Right lobe of liver (tissue), 6 donors: ENCODE measurements around the gene TATDN2. TPM values are rescaled to one million over a fixed set of nuclear protein-coding genes. Genes with fewer than 3 reads are reported as not detected.

ENCODE experiments used
- ATAC-seq, 4 donors: fragments of 200-7000 bp; cut with Tn5 transposase; one replicate each; pipeline ENCODE4 v1.9.1; 2020; ENCODE audit warnings: mild to moderate bottlenecking in 4 of 4, moderate library complexity in 4 of 4
- DNase-seq, 3 donors: peaks; one replicate each; pipeline ENCODE4 v3.0.0-alpha.2; 2020
- H3K27ac ChIP-seq, 3 donors: fragments of 200-600 bp; one replicate each; pipeline ENCODE4 v1.8.0; 2022
- H3K27me3 ChIP-seq, 2 donors: fragments of 200-600 bp; one replicate each; pipeline ENCODE4 v1.8.0; 2022
- H3K36me3 ChIP-seq, 4 donors: fragments of 200-600 bp; sonication (generic) in 1 of 4; one replicate each; pipeline versions ENCODE4 v1.5.1 to v1.8.0; 2017 to 2022; ENCODE audit warnings: control low read depth in 1 of 4
- H3K4me1 ChIP-seq, 4 donors: fragments of 200-600 bp; sonication (generic) in 1 of 4; one replicate each; pipeline versions ENCODE4 v1.5.1 to v1.8.0; 2017 to 2022; ENCODE audit warnings: control low read depth in 1 of 4
- H3K4me3 ChIP-seq, 3 donors: fragments of 200-600 bp; one replicate each; pipeline ENCODE4 v1.8.0; 2022
- H3K9me3 ChIP-seq, 4 donors: fragments of 200-600 bp; sonication (generic) in 1 of 4; one replicate each; pipeline versions ENCODE4 v1.5.1 to v1.8.0; 2017 to 2022; ENCODE audit warnings: control low read depth in 1 of 4
- CTCF ChIP-seq, 4 donors: fragments of 200-600 bp in 3 of 4; fragments of 450-650 bp in 1 of 4; IDR thresholded peaks; one replicate each; pipeline versions ENCODE4 v1.5.1 to v1.8.0; 2016 to 2022; ENCODE audit warnings: antibody characterized with exemption in 4 of 4, mild to moderate bottlenecking in 2 of 4
- POLR2A ChIP-seq: fragments of 450-650 bp; IDR thresholded peaks from one replicate; pipeline ENCODE4 v1.6.1; 2017; ENCODE audit warnings: antibody characterized with exemption, mild to moderate bottlenecking
- WGBS: methylation state at CpG from one replicate; pipeline ENCODE4 v1.1.6; 2018; ENCODE audit warnings: low coverage, low lambda C conversion rate; ENCODE audit not compliant: insufficient coverage; ENCODE audit errors: missing lambda C conversion rate; 5-methylcytosine and 5-hydroxymethylcytosine counted together
- intact Hi-C, 2 donors: fragments of 100-400 bp; cut with DNase I; formaldehyde crosslinking; loops; one replicate each; pipeline versions ENCODE4 v1.11.2 to v1.14.1; 2022
- total RNA-seq, 6 experiments: library from RNA; depleted of rRNA in 2 of 6; stranded (reverse); fragments of >200 nt in 2 of 6; fragmentation: NEBNext Ultra II Directional in 3 of 6; extraction: Animal tissue kit (Norgen Biotek cat#: 25700) in 3 of 6; gene quantifications; one replicate each; pipeline versions ENCODE4 v1.1.0 to v1.2.4, GENCODE V29; 2016 to 2023
- donor health status: DM: no; HTN: yes; CAD: no.
- donor health status: DM: no; HTN: no; CAD: no.
- donor health status: DM: no; HTN: no; CAD: no.
- donor health status: DM: no; HTN: yes; CAD: no.
- donor health status: DM: no; HTN: yes; CAD: no.

The TATDN2 gene
- total RNA-seq, 6 experiments from 2014 or later = 7.2 to 13.4 (median 10.1) TPM

DNA sequence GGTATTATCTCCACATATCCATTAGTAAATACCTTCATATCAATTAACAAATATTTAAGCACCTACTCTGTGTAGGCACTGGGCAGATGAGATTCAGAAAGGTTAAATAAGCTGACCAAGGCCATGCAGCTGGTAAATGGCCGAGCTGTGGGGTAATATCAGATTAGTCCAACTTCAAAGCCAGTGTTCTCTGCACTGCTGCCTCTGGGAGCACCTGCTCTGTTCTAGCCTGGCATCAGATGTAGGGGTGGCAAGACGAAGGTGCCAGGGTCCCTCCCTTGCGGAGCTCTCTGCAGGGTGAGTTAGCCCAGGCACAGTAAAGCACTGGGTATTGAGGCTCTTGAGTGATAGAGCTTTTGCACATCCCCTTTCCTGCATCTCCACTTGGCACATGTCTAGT is 5.5 kb downstream of the TATDN2 start:
- ATAC-seq (peak in 3 of 4 donors; percentile 45 to 85 (median 52)), DNase-seq (peak in 1 of 3 donors; percentile 65)
- H3K4me1 ChIP-seq = peaks cover 0 to 28% (median 4%) of the 10 kb centered on the region in 4 donors
- H3K27ac ChIP-seq = no peak overlapping the region
- intact Hi-C loops = no loop called here
- WGBS = 33% methylated on average over 1 of the region's 3 CpGs
- no peak overlapping the region for H3K4me3 ChIP-seq
- H3K9me3 ChIP-seq = no peaks in the 10 kb centered on the region
- peaks cover 0 to 4% (median 2%) of the 10 kb centered on the region in 4 donors for H3K36me3 ChIP-seq
- TF ChIP-seq CTCF (IDR thresholded peaks at IDR 0.05) (no peak), POLR2A (no peak)
- no peaks in the 10 kb centered on the region for H3K27me3 ChIP-seq

DNA sequence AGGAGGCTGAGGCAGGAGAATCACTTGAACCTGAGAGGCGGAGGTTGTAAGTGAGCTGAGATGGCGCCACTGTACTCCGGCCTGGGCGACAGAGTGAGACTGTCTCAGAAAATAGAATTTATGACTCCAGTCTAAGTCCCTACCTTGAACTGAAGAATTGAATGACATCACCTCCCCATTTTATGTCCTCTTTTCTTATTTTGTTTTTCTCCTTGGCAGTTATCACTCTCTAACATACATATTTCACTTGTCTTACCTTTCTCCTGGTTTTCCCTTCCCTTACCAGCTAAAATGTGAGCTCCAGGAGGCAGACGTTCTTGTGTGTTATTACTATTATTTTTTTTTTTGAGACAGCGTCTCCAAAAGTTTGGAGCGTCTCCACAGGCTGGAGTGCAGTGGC is 7.6 kb downstream of the TATDN2 start:
- H3K4me1 ChIP-seq = peaks cover 0 to 12% (median 0%) of the 10 kb centered on the region in 4 donors
- TF ChIP-seq POLR2A = no peak
- TF ChIP-seq CTCF (IDR thresholded peaks at IDR 0.05) = no peak
- H3K27me3 ChIP-seq = no peaks in the 10 kb centered on the region
- H3K27ac ChIP-seq = no peak overlapping the region
- H3K4me3 ChIP-seq = no peak overlapping the region
- no peak for ATAC-seq
- no peaks in the 10 kb centered on the region for H3K9me3 ChIP-seq
- intact Hi-C loops = no loop called here
- peaks cover 0 to 14% (median 5%) of the 10 kb centered on the region in 4 donors for H3K36me3 ChIP-seq
- DNase-seq = no peak
- WGBS = 97% methylated on average over 3 of the region's 7 CpGs

DNA sequence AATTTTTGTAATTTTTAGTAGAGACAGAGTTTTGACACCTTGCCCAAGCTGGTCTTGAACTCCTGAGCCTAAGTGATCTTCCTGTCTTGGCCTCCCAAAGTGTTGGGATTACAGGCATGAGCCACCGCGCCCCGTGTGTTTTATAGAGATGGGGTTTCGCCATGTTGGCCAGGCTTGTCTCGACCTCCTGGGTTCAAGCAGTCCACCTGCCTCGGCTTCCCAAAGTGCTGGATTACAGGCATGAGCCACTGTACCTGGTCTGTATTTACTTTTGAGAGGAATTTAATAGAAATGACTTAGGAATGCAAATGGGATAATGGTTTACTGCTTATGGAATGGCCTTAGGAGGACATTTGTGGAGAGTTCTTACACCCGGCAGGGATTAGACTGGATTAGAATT is 10.8 kb downstream of the TATDN2 start:
- peaks cover 0 to 24% (median 7%) of the 10 kb centered on the region in 4 donors for H3K36me3 ChIP-seq
- no peak for TF ChIP-seq POLR2A
- no peak for TF ChIP-seq CTCF (IDR thresholded peaks at IDR 0.05)
- H3K9me3 ChIP-seq = no peaks in the 10 kb centered on the region
- H3K27me3 ChIP-seq = no peaks in the 10 kb centered on the region
- H3K4me3 ChIP-seq = no peak overlapping the region
- ATAC-seq (no peak), DNase-seq (no peak)
- H3K4me1 ChIP-seq = peaks cover 0 to 5% (median 0%) of the 10 kb centered on the region in 4 donors
- no peak overlapping the region for H3K27ac ChIP-seq
- intact Hi-C loops = no loop called here
- 85% methylated on average over 6 of the region's 7 CpGs for WGBS

DNA sequence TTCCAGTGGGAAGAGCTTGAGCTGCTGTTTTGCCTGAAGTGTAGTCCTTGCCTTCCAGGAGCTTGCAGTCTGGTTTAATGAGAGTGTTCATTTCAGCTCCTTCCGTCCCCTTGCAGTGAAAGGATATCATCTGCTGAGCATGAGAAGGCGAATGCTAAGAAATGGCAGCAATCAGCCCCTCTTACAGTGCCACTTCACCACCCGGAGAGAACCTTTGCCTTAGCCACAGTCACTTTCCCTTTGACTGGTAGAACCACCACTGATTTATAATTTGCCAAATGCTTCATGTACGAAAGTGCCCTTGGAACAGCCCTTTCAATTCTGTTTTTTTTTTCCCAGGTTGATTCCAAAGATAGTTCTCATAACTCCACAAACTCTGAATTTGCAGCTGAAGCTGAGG is 11.5 kb downstream of the TATDN2 start:
- peaks cover 0 to 24% (median 7%) of the 10 kb centered on the region in 4 donors for H3K36me3 ChIP-seq
- DNase-seq = no peak
- no peak overlapping the region for H3K4me3 ChIP-seq
- intact Hi-C loops = no loop called here
- 80% methylated on average over 4 of the region's 4 CpGs for WGBS
- no peak for ATAC-seq
- no peaks in the 10 kb centered on the region for H3K9me3 ChIP-seq
- TF ChIP-seq POLR2A (no peak), CTCF (IDR thresholded peaks at IDR 0.05) (no peak)
- H3K27ac ChIP-seq = no peak overlapping the region
- H3K27me3 ChIP-seq = no peaks in the 10 kb centered on the region
- H3K4me1 ChIP-seq = no peaks in the 10 kb centered on the region

DNA sequence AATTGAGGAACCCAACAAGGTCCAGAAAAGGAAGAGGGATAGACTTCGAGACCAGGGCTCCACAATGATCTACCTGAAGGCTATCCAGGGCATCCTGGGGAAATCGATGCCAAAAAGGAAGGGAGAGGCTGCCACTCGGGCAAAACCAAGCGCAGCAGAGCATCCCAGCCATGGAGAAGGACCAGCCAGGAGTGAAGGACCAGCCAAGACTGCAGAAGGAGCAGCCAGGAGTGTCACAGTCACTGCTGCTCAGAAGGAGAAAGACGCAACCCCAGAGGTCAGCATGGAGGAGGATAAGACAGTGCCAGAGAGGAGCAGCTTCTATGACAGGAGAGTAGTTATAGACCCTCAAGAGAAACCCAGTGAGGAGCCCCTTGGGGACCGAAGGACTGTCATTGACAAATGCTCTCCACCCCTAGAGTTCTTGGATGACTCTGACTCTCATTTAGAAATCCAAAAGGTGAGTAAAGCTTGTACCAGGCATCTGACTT is 12.0 kb downstream of the TATDN2 start:
- no peaks in the 10 kb centered on the region for H3K9me3 ChIP-seq
- no peak overlapping the region for H3K27ac ChIP-seq
- no peak overlapping the region for H3K4me3 ChIP-seq
- ATAC-seq (no peak), DNase-seq (no peak)
- H3K36me3 ChIP-seq = peaks cover 0 to 24% (median 7%) of the 10 kb centered on the region in 4 donors
- WGBS = 78% methylated on average over 5 of the region's 6 CpGs
- no peaks in the 10 kb centered on the region for H3K4me1 ChIP-seq
- H3K27me3 ChIP-seq = no peaks in the 10 kb centered on the region
- intact Hi-C loops = no loop called here
- TF ChIP-seq POLR2A = no peak
- no peak for TF ChIP-seq CTCF (IDR thresholded peaks at IDR 0.05)
